Measurements from ENCODE around the gene ZNF205. TPM values are rescaled to one million over a fixed set of nuclear protein-coding genes. Genes with fewer than 3 reads are reported as not detected.

The ZNF205 gene
- polyA plus RNA-seq, 1 of the 3 experiments (the other 2 are of a cell fraction) = 9.7 TPM

- H2AFZ ChIP-seq (ENCODE audit: low read depth) = no peak overlapping the region
- peaks cover 45% of the 10 kb centered on the region for H3K27me3 ChIP-seq (ENCODE audit: insufficient read depth)
- no peak overlapping the region for H3K9ac ChIP-seq
- no peaks in the 10 kb centered on the region for H4K20me1 ChIP-seq (ENCODE audit: insufficient read depth)
- ChIA-PET POLR2A (no interaction called here), CTCF (interaction anchor here (0.7 to 2.0 kb wide), 4 partner anchors 27 to 427 kb away, joined by 3 to 13 read pairs (median 6); no protein-coding TSS in a partner anchor)
- no peaks in the 10 kb centered on the region for H3K9me3 ChIP-seq
- H3K9me2 ChIP-seq = no peaks in the 10 kb centered on the region
- no peaks in the 10 kb centered on the region for H3K36me3 ChIP-seq (replicated peaks in 1 of 2; ENCODE audit: control insufficient read depth in 1 of 2, insufficient read depth in 2 of 2, low read length in 1 of 2)
- H3K27ac ChIP-seq (ENCODE audit: low read depth in 2 of 2, low read length in 1 of 2) = no peak overlapping the region
- no peak overlapping the region for H3K4me3 ChIP-seq (ENCODE audit: low read depth in 2 of 2, low read length in 1 of 2)
- no peaks in the 10 kb centered on the region for H3K79me2 ChIP-seq (ENCODE audit: insufficient read depth)
- no peaks in the 10 kb centered on the region for H3F3A ChIP-seq (replicated peaks; ENCODE audit: insufficient read depth)
- no peak for DNase-seq
- 79% methylated on average over 17 of the region's 17 CpGs for WGBS (ENCODE audit: low lambda C conversion rate)
- TF ChIP-seq CHD2 (IDR thresholded peaks at IDR 0.05; ENCODE audit: low read length, partially characterized antibody) = no peak
- TF ChIP-seq YY1 (IDR thresholded peaks at IDR 0.05; ENCODE audit: low read depth) = no peak
- TF ChIP-seq USF1 (IDR thresholded peaks at IDR 0.05; ENCODE audit: borderline replicate concordance, low read depth) = no peak
- no peak for TF ChIP-seq RCOR1 (IDR thresholded peaks at IDR 0.05; ENCODE audit: low read length)
- TF ChIP-seq GATA2 (CRISPR knock-in tag; IDR thresholded peaks at IDR 0.05) = no peak
- no peak for TF ChIP-seq JUND (IDR thresholded peaks at IDR 0.05)
- no peak for TF ChIP-seq NFIC (IDR thresholded peaks at IDR 0.05; ENCODE audit: borderline replicate concordance)
- no peak for TF ChIP-seq SIN3A (IDR thresholded peaks at IDR 0.05; ENCODE audit: borderline replicate concordance, low read depth, low read length)
- TF ChIP-seq POLR2AphosphoS5 (IDR thresholded peaks at IDR 0.05; ENCODE audit: low read depth, low read length) = no peak
- no peak for TF ChIP-seq ELF1 (IDR thresholded peaks at IDR 0.05)
- no peaks in the 10 kb centered on the region; a peak in 1 of 4 replicates for H3K4me1 ChIP-seq (ENCODE audit: control insufficient read depth in 1 of 2, insufficient read depth in 2 of 2, low read depth in 1 of 2, low read length in 1 of 2)
- H3K4me2 ChIP-seq = no peak overlapping the region
Observed at GRCh38 chr16:3085868-3086595, 26.4 kb upstream of the ZNF205 start.

GRCh38 chr16:3086596-3087242 lies 25.7 kb upstream of the ZNF205 start:
- CTCF ChIA-PET = interaction anchor here (0.7 to 2.5 kb wide), 8 partner anchors 10 to 59 kb away, joined by 3 to 13 read pairs (median 5); no protein-coding TSS in a partner anchor
- H3K27me3 ChIP-seq (ENCODE audit: insufficient read depth) = peaks cover 49% of the 10 kb centered on the region
- no peak overlapping the region for H3K27ac ChIP-seq (ENCODE audit: low read depth in 2 of 2, low read length in 1 of 2)
- no peak overlapping the region for H2AFZ ChIP-seq (ENCODE audit: low read depth)
- no peak overlapping the region for H3K9ac ChIP-seq
- no peak overlapping the region for H3K4me3 ChIP-seq (ENCODE audit: low read depth in 2 of 2, low read length in 1 of 2)
- H3K9me2 ChIP-seq = no peaks in the 10 kb centered on the region
- H3K4me2 ChIP-seq = no peak overlapping the region
- no peaks in the 10 kb centered on the region for H3K9me3 ChIP-seq
- no peaks in the 10 kb centered on the region; a peak in 1 of 4 replicates for H3K4me1 ChIP-seq (ENCODE audit: control insufficient read depth in 1 of 2, insufficient read depth in 2 of 2, low read depth in 1 of 2, low read length in 1 of 2)
- 56% methylated on average over 9 of the region's 14 CpGs for WGBS (ENCODE audit: low lambda C conversion rate)
- H3F3A ChIP-seq (replicated peaks; ENCODE audit: insufficient read depth) = no peaks in the 10 kb centered on the region
- H3K36me3 ChIP-seq (replicated peaks in 1 of 2; ENCODE audit: control insufficient read depth in 1 of 2, insufficient read depth in 2 of 2, low read length in 1 of 2) = no peaks in the 10 kb centered on the region
- H3K79me2 ChIP-seq (ENCODE audit: insufficient read depth) = no peaks in the 10 kb centered on the region
- no peaks in the 10 kb centered on the region for H4K20me1 ChIP-seq (ENCODE audit: insufficient read depth)
- TF ChIP-seq SMC3 (IDR thresholded peaks at IDR 0.05; ENCODE audit: low read depth, low read length) (no peak), RCOR1 (IDR thresholded peaks at IDR 0.05; ENCODE audit: low read length) (no peak), TCF12 (IDR thresholded peaks at IDR 0.05) (no peak), PBX3 (IDR thresholded peaks at IDR 0.05) (no peak), SIN3A (IDR thresholded peaks at IDR 0.05; ENCODE audit: borderline replicate concordance, low read depth, low read length) (no peak), POLR2AphosphoS5 (IDR thresholded peaks at IDR 0.05; ENCODE audit: low read depth, low read length) (no peak), IRF3 (IDR thresholded peaks at IDR 0.05; ENCODE audit: low read depth, low read length) (no peak), YY1 (IDR thresholded peaks at IDR 0.05; ENCODE audit: low read depth) (no peak), FOSL2 (IDR thresholded peaks at IDR 0.05; ENCODE audit: borderline replicate concordance, low read depth) (no peak), RAD21 (IDR thresholded peaks at IDR 0.05; ENCODE audit: low read length) (no peak), REST (IDR thresholded peaks at IDR 0.05; ENCODE audit: low read depth, low read length) (no peak)
- no peak for DNase-seq
- POLR2A ChIA-PET = no interaction called here

Measured in SK-N-SH (cell line).